B cell (primary cell): ENCODE measurements around the gene NKG7. TPM values are rescaled to one million over a fixed set of nuclear protein-coding genes. Genes with fewer than 3 reads are reported as not detected.

Experiments used
- ATAC-seq: fragments of 200-7000 bp; cut with Tn5 transposase; one replicate; pipeline ENCODE4 v1.10.0; 2021; ENCODE audit warnings: low read depth, mild to moderate bottlenecking, moderate number of reproducible peaks, moderate library complexity
- CTCF ChIA-PET: fragments of 350-600 bp; sonication (Branson Sonifier 250); formaldehyde crosslinking; loops from one replicate; lab custom pipeline; 2021; ENCODE audit warnings: antibody characterized with exemption, inconsistent platforms; lab: Charles Lee
- POLR2A ChIA-PET: fragments of 350-600 bp; sonication (Branson Sonifier 250); formaldehyde crosslinking; loops from one replicate; lab custom pipeline; 2021; ENCODE audit warnings: antibody characterized with exemption; lab: Charles Lee
- DNase-seq: peaks from one replicate; pipeline ENCODE4 v3.0.0; 2013
- H2AFZ ChIP-seq: 2 replicates; pipeline ENCODE4 v1.6.1; 2012; ENCODE audit warnings: mild to moderate bottlenecking, low read depth, low read length; ENCODE audit not compliant: insufficient read depth, poor library complexity, severe bottlenecking
- H3K27ac ChIP-seq, 2 donors: 1 replicate in 1 of 2; 2 replicates in 1 of 2; pipeline ENCODE4 v1.5.1; 2012 to 2013; ENCODE audit warnings: low read length in 2 of 2, mild to moderate bottlenecking in 2 of 2, moderate library complexity in 1 of 2
- H3K27me3 ChIP-seq, 4 experiments: fragments of 200-600 bp in 1 of 4; sonication (generic) in 1 of 4; replicated peaks in 1 of 4; 1 replicate in 2 of 4; 2 replicates in 2 of 4; pipeline versions ENCODE4 v1.6.1 to v1.7.0; 2013 to 2016; ENCODE audit warnings: low read length in 3 of 4, mild to moderate bottlenecking in 2 of 4, mixed read lengths in 1 of 4, moderate library complexity in 1 of 4; ENCODE audit not compliant: insufficient read depth in 4 of 4, control insufficient read depth in 3 of 4; ENCODE audit errors: control extremely low read depth in 1 of 4
- H3K36me3 ChIP-seq, 2 experiments: replicated peaks in 1 of 2; 1 replicate in 1 of 2; 2 replicates in 1 of 2; pipeline versions ENCODE4 v1.6.1 to v1.7.1; 2013; ENCODE audit warnings: low read length in 1 of 2; ENCODE audit not compliant: insufficient read depth in 2 of 2, control insufficient read depth in 1 of 2; ENCODE audit errors: control extremely low read depth in 1 of 2, extremely low read depth in 1 of 2
- H3K4me1 ChIP-seq, 2 donors: fragments of 200-600 bp in 1 of 2; sonication (generic) in 1 of 2; 1 replicate in 1 of 2; 2 replicates in 1 of 2; pipeline versions ENCODE4 v1.5.1 to v1.6.1; 2013 to 2017; ENCODE audit warnings: low read length in 2 of 2; ENCODE audit not compliant: control insufficient read depth in 2 of 2, insufficient read depth in 2 of 2
- H3K4me2 ChIP-seq: replicated peaks from 2 replicates; pipeline ENCODE3; 2012; ENCODE audit warnings: mild to moderate bottlenecking, low read depth, low read length; ENCODE audit not compliant: poor library complexity, severe bottlenecking
- H3K4me3 ChIP-seq, 5 experiments: fragments of 200-600 bp in 1 of 5; sonication (generic) in 1 of 5; 1 replicate in 3 of 5; 2 replicates in 2 of 5; pipeline versions ENCODE4 v1.5.1 to v1.7.0; 2011 to 2016; ENCODE audit warnings: low read length in 4 of 5, mild to moderate bottlenecking in 4 of 5, low read depth in 2 of 5, control low read depth in 1 of 5, moderate library complexity in 1 of 5; ENCODE audit not compliant: insufficient read depth in 1 of 5; ENCODE audit errors: control extremely low read depth in 1 of 5, extremely low read depth in 1 of 5
- H3K79me2 ChIP-seq: fragments of 200-600 bp; sonication (generic); one replicate; pipeline ENCODE4 v1.6.0; 2016; ENCODE audit warnings: low read length; ENCODE audit not compliant: control insufficient read depth, insufficient read depth
- H3K9ac ChIP-seq: fragments of 200-600 bp; sonication (generic); 2 replicates; pipeline ENCODE4 v1.6.1; 2017; ENCODE audit warnings: mild to moderate bottlenecking, low read length, moderate library complexity
- H3K9me3 ChIP-seq, 3 donors: one replicate each; pipeline versions ENCODE4 v1.6.1 to v1.7.1; 2013; ENCODE audit warnings: low read length in 2 of 3; ENCODE audit not compliant: control insufficient read depth in 2 of 3, insufficient read depth in 1 of 3; ENCODE audit errors: control extremely low read depth in 1 of 3
- H4K20me1 ChIP-seq: 2 replicates; pipeline ENCODE4 v1.6.0; 2012; ENCODE audit warnings: mild to moderate bottlenecking, low read length; ENCODE audit not compliant: insufficient read depth, control insufficient read depth, poor library complexity, severe bottlenecking
- H3K27ac Mint-ChIP-seq: one replicate; pipeline ENCODE4 v1.8.0; 2021; ENCODE audit warnings: mixed read lengths
- H3K27me3 Mint-ChIP-seq: one replicate; pipeline ENCODE4 v1.8.0; 2021; ENCODE audit warnings: mixed read lengths
- H3K4me1 Mint-ChIP-seq: one replicate; pipeline ENCODE4 v1.8.0; 2021; ENCODE audit warnings: mixed read lengths
- H3K4me3 Mint-ChIP-seq: one replicate; pipeline ENCODE4 v1.8.0; 2021; ENCODE audit warnings: mixed read lengths
- H3K9me3 Mint-ChIP-seq: one replicate; pipeline ENCODE4 v1.8.0; 2022; ENCODE audit warnings: mixed read lengths; ENCODE audit not compliant: insufficient read depth
- EZH2 ChIP-seq: IDR thresholded peaks from 2 replicates; pipeline ENCODE4 v1.6.1; 2012; ENCODE audit warnings: borderline replicate concordance, low read depth, mild to moderate bottlenecking, moderate library complexity, low read length; ENCODE audit not compliant: insufficient read depth, poor library complexity, severe bottlenecking
- WGBS: methylation state at CpG from one replicate; pipeline ENCODE4 v1.1.5; 2013; ENCODE audit warnings: missing lambda C conversion rate; ENCODE audit not compliant: insufficient coverage; 5-methylcytosine and 5-hydroxymethylcytosine counted together
- intact Hi-C: fragments of 100-400 bp; cut with micrococcal nuclease; formaldehyde crosslinking; loops from one replicate; pipeline ENCODE4 v1.10.0; 2022
- polyA plus RNA-seq: library from polyadenylated mRNA; depleted of rRNA; stranded (reverse); fragments of >200 nt; gene quantifications from 2 replicates; pipeline ENCODE4 v1.2.3, GENCODE V29; 2012
- total RNA-seq, 2 donors: library from RNA; stranded (reverse); fragments of 120-200 nt in 1 of 2; gene quantifications; 1 replicate in 1 of 2; 2 replicates in 1 of 2; pipeline versions ENCODE4 v1.2.3 to v1.2.4, GENCODE V29; 2013 to 2022
- TF ChIP-seq, protein P1 (sequence below): fragments of 200-600 bp; IDR thresholded peaks from one replicate; pipeline ENCODE4 v1.8.0; 2022; ENCODE audit warnings: antibody characterized with exemption, mild to moderate bottlenecking

The NKG7 gene
- total and polyA plus RNA-seq, 2 donors (not counting 1 experiment from before 2014, with no cell fraction given), result 1.9 to 6.6 TPM

- Histone ChIP-seq H3K79me2 (peaks cover 11% of the 10 kb centered on the region), H3K4me2 (peak overlapping the region; percentile 98), H3K36me3 (no peaks in the 10 kb centered on the region), H3K9me3 (no peaks in the 10 kb centered on the region), H4K20me1 (no peaks in the 10 kb centered on the region), H2AFZ (peak overlapping the region; percentile 89), H3K27ac (peak overlapping the region; percentile 80 to 87), H3K4me1 (peaks cover 5 to 31% of the 10 kb centered on the region in 2 donors), H3K9ac (peak overlapping the region; percentile 83), H3K4me3 (peak overlapping the region; percentile 65 to 94 (median 78)), H3K27me3 (no peaks in the 10 kb centered on the region)
- ChIA-PET CTCF (interaction anchor here (0.5 to 1.5 kb wide), 8 partner anchors 22 to 1992 kb away, joined by 3 to 7 read pairs (median 4); partner anchors contain the start of gene SIGLEC10), POLR2A (interaction anchor here (0.5 to 1.2 kb wide), 4 partner anchors 22 to 1034 kb away, joined by 3 to 14 read pairs (median 6); no protein-coding TSS in a partner anchor)
- Mint-ChIP-seq H3K9me3 (no peaks in the 10 kb centered on the region), H3K27ac (peak overlapping the region; percentile 95), H3K27me3 (no peaks in the 10 kb centered on the region), H3K4me1 (peaks cover 37% of the 10 kb centered on the region), H3K4me3 (peak overlapping the region; percentile 97)
- 51% methylated on average over 9 of the region's 10 CpGs for WGBS
- DNase-seq (peak; percentile 66), ATAC-seq (no peak)
- TF ChIP-seq, protein P1, sequence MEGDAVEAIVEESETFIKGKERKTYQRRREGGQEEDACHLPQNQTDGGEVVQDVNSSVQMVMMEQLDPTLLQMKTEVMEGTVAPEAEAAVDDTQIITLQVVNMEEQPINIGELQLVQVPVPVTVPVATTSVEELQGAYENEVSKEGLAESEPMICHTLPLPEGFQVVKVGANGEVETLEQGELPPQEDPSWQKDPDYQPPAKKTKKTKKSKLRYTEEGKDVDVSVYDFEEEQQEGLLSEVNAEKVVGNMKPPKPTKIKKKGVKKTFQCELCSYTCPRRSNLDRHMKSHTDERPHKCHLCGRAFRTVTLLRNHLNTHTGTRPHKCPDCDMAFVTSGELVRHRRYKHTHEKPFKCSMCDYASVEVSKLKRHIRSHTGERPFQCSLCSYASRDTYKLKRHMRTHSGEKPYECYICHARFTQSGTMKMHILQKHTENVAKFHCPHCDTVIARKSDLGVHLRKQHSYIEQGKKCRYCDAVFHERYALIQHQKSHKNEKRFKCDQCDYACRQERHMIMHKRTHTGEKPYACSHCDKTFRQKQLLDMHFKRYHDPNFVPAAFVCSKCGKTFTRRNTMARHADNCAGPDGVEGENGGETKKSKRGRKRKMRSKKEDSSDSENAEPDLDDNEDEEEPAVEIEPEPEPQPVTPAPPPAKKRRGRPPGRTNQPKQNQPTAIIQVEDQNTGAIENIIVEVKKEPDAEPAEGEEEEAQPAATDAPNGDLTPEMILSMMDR, result no peak
- TF ChIP-seq EZH2, result no peak
- intact Hi-C loops, result no loop called here
Measured at GRCh38 chr19:51365211-51365964, 7.1 kb downstream of the NKG7 start.
